ENCODE data around the gene ACIN1.

ACIN1 gene

GRCh38 chr14:23136566-23137133, 41.7 kb upstream of the ACIN1 start:
- Histone ChIP-seq H3K4me3 (no peak overlapping the region), H3K9ac (0 out of 22 replicates have a peak overlapping the region, but pooled peaks of 1 of the 11 experiments have one; percentile 4), H3K4me1 (peaks cover under 1 to 11% (median 6%) of the 10 kb centered on the region in 10 experiments; a peak in 18 of 20 replicates), H3K27me3 (no peaks in the 10 kb centered on the region), H4K20me1 (no peaks in the 10 kb centered on the region), H3K4me2 (no peak overlapping the region), H3K36me3 (peaks cover 0 to 91% (median 0%) of the 10 kb centered on the region in 11 experiments; a peak in 5 of 22 replicates), H3K27ac (no peak overlapping the region), H3K9me3 (replicated peaks in 1 of 11) (no peaks in the 10 kb centered on the region)
- TF ChIP-seq Cebpa-rat (IDR thresholded peaks at IDR 0.05): no peak

GRCh38 chr14:23132970-23133369, 38.0 kb upstream of the ACIN1 start:
- TF ChIP-seq Cebpa-rat (IDR thresholded peaks at IDR 0.05): no peak
- Histone ChIP-seq H3K27ac (no peak overlapping the region), H3K4me2 (peak overlapping the region in 1 of 11 experiments; percentile 20; a peak in 1 of 22 replicates), H3K9ac (no peak overlapping the region), H3K27me3 (no peaks in the 10 kb centered on the region), H3K9me3 (replicated peaks in 1 of 11) (peaks cover 0 to 10% (median 0%) of the 10 kb centered on the region in 11 experiments; a peak in 2 of 22 replicates), H3K4me3 (no peak overlapping the region), H3K4me1 (peaks cover 34 to 47% (median 40%) of the 10 kb centered on the region in 10 experiments), H3K36me3 (peaks cover 0 to 89% (median 0%) of the 10 kb centered on the region in 11 experiments; a peak in 5 of 22 replicates), H4K20me1 (no peaks in the 10 kb centered on the region)

- Histone ChIP-seq H3K27me3 (no peaks in the 10 kb centered on the region), H3K4me2 (peak overlapping the region; percentile 42 to 75 (median 66)), H3K36me3 (peaks cover 0 to 89% (median 0%) of the 10 kb centered on the region in 11 experiments; a peak in 5 of 22 replicates), H3K4me1 (peaks cover 34 to 48% (median 42%) of the 10 kb centered on the region in 10 experiments), H3K4me3 (no peak overlapping the region), H4K20me1 (no peaks in the 10 kb centered on the region), H3K9me3 (replicated peaks in 1 of 11) (peaks cover 0 to 10% (median 0%) of the 10 kb centered on the region in 11 experiments; a peak in 2 of 22 replicates), H3K27ac (peak overlapping the region in 4 of 11 experiments; percentile 35 to 50 (median 38); a peak in 7 of 22 replicates), H3K9ac (peak overlapping the region in 3 of 11 experiments; percentile 21 to 40 (median 27); a peak in 3 of 22 replicates)
- no peak for TF ChIP-seq Cebpa-rat (IDR thresholded peaks at IDR 0.05)
Measured at GRCh38 chr14:23131482-23131881, 36.5 kb upstream of the ACIN1 start.

GRCh38 chr14:23130871-23131270, 35.9 kb upstream of the ACIN1 start:
- H3K27ac ChIP-seq: peak overlapping the region in 6 of 11 experiments; percentile 5 to 54 (median 38); a peak in 9 of 22 replicates
- H3K4me3 ChIP-seq: no peak overlapping the region
- peaks cover 0 to 10% (median 0%) of the 10 kb centered on the region in 11 experiments; a peak in 2 of 22 replicates for H3K9me3 ChIP-seq (replicated peaks in 1 of 11)
- TF ChIP-seq Cebpa-rat (IDR thresholded peaks at IDR 0.05): 0 out of 22 replicates have a peak, but pooled peaks of 2 of the 11 experiments have one; percentile 16 to 39
- H3K36me3 ChIP-seq: peaks cover 0 to 89% (median 0%) of the 10 kb centered on the region in 11 experiments; a peak in 5 of 22 replicates
- H3K27me3 ChIP-seq: no peaks in the 10 kb centered on the region
- H3K4me2 ChIP-seq: peak overlapping the region; percentile 42 to 75 (median 66)
- H3K4me1 ChIP-seq: peaks cover 34 to 48% (median 42%) of the 10 kb centered on the region in 10 experiments
- H3K9ac ChIP-seq: peak overlapping the region in 2 of 11 experiments; percentile 21 to 40; a peak in 2 of 22 replicates
- H4K20me1 ChIP-seq: no peaks in the 10 kb centered on the region

- Histone ChIP-seq H3K4me3 (no peak overlapping the region), H3K27me3 (no peaks in the 10 kb centered on the region), H3K4me1 (peaks cover 34 to 48% (median 42%) of the 10 kb centered on the region in 10 experiments), H3K4me2 (peak overlapping the region; percentile 42 to 75 (median 66)), H3K36me3 (peaks cover 0 to 85% (median 0%) of the 10 kb centered on the region in 11 experiments; a peak in 5 of 22 replicates), H3K27ac (peak overlapping the region in 4 of 11 experiments; percentile 4 to 54 (median 21); a peak in 6 of 22 replicates), H4K20me1 (no peaks in the 10 kb centered on the region), H3K9ac (no peak overlapping the region), H3K9me3 (replicated peaks in 1 of 11) (peaks cover 0 to 10% (median 0%) of the 10 kb centered on the region in 11 experiments; a peak in 2 of 22 replicates)
- no peak for TF ChIP-seq Cebpa-rat (IDR thresholded peaks at IDR 0.05)
Measured at GRCh38 chr14:23129759-23130316, 34.9 kb upstream of the ACIN1 start.

GRCh38 chr14:23128969-23129758, 34.2 kb upstream of the ACIN1 start:
- H3K27ac ChIP-seq: no peak overlapping the region
- H3K36me3 ChIP-seq: peaks cover 0 to 78% (median 0%) of the 10 kb centered on the region in 11 experiments; a peak in 5 of 22 replicates

GRCh38 chr14:23127861-23128260, 32.9 kb upstream of the ACIN1 start:
- peaks cover 0 to 68% (median 0%) of the 10 kb centered on the region in 11 experiments; a peak in 5 of 22 replicates for H3K36me3 ChIP-seq
- peaks cover 34 to 61% (median 45%) of the 10 kb centered on the region in 10 experiments for H3K4me1 ChIP-seq
- no peak overlapping the region for H3K4me3 ChIP-seq
- peak overlapping the region; percentile 2 to 69 (median 42); a peak in 19 of 22 replicates for H3K4me2 ChIP-seq
- no peaks in the 10 kb centered on the region for H4K20me1 ChIP-seq
- TF ChIP-seq Cebpa-rat (IDR thresholded peaks at IDR 0.05): no peak
- H3K27me3 ChIP-seq: no peaks in the 10 kb centered on the region
- peak overlapping the region in 7 of 11 experiments; percentile 16 to 45 (median 34); a peak in 13 of 22 replicates for H3K27ac ChIP-seq
- H3K9ac ChIP-seq: no peak overlapping the region
- H3K9me3 ChIP-seq (replicated peaks in 1 of 11): peaks cover 0 to 10% (median 0%) of the 10 kb centered on the region in 11 experiments; a peak in 2 of 22 replicates

More at GRCh38 chr14:23128969-23129758, 34.2 kb upstream of the ACIN1 start:
- Histone ChIP-seq H4K20me1 (no peaks in the 10 kb centered on the region), H3K4me2 (peak overlapping the region in 8 of 11 experiments; percentile 12 to 75 (median 60); a peak in 16 of 22 replicates), H3K4me3 (no peak overlapping the region), H3K9ac (no peak overlapping the region), H3K27me3 (no peaks in the 10 kb centered on the region), H3K9me3 (replicated peaks in 1 of 11) (peaks cover 0 to 10% (median 0%) of the 10 kb centered on the region in 11 experiments; a peak in 2 of 22 replicates), H3K4me1 (peaks cover 34 to 48% (median 45%) of the 10 kb centered on the region in 10 experiments)
- TF ChIP-seq Cebpa-rat (IDR thresholded peaks at IDR 0.05): no peak

- Histone ChIP-seq H3K27ac (no peak overlapping the region; a peak in 1 of 22 replicates), H3K9ac (no peak overlapping the region), H3K4me1 (peaks cover 36 to 71% (median 45%) of the 10 kb centered on the region in 10 experiments), H3K4me2 (no peak overlapping the region), H3K36me3 (peaks cover 0 to 58% (median 0%) of the 10 kb centered on the region in 11 experiments; a peak in 5 of 22 replicates), H4K20me1 (no peaks in the 10 kb centered on the region), H3K9me3 (replicated peaks in 1 of 11) (peaks cover 0 to 10% (median 0%) of the 10 kb centered on the region in 11 experiments; a peak in 2 of 22 replicates), H3K27me3 (no peaks in the 10 kb centered on the region), H3K4me3 (no peak overlapping the region)
- TF ChIP-seq Cebpa-rat (IDR thresholded peaks at IDR 0.05): no peak
Measured at GRCh38 chr14:23126548-23127278, 31.8 kb upstream of the ACIN1 start.

All from BLaER1 treated with 17β-estradiol and CSF1 and Interleukin-3, amounts not matched to agents 10 nM and 100 nM (cell line).